Fibroblast of lung (primary cell): ENCODE results near the gene PGGHG. TPM values are rescaled to one million over a fixed set of nuclear protein-coding genes. Genes with fewer than 3 reads are reported as not detected.
"Not testable (repeated sequence)": the region's sequence is repeated elsewhere in the genome, so short reads cannot be mapped to it uniquely, and the experiment has no call there.

Source experiments
- DNase-seq, 2 donors: peaks; one replicate each; pipeline versions ENCODE4 v3.0.0 to v3.0.0-alpha.2; 2010; ENCODE audit warnings: low read depth in 2 of 2
- H2AFZ ChIP-seq: 2 replicates; pipeline ENCODE4 v1.5.1; 2012; ENCODE audit warnings: low read length, control low read depth, inconsistent platforms
- H3K27ac ChIP-seq: 2 replicates; pipeline ENCODE4 v1.5.1; 2011; ENCODE audit warnings: low read length, control low read depth; ENCODE audit not compliant: insufficient read depth
- H3K27me3 ChIP-seq: 2 replicates; pipeline ENCODE4 v1.5.1; 2011; ENCODE audit warnings: mild to moderate bottlenecking, low read length; ENCODE audit not compliant: control insufficient read depth, insufficient read depth
- H3K36me3 ChIP-seq: 2 replicates; pipeline ENCODE4 v1.5.1; 2011; ENCODE audit warnings: low read length; ENCODE audit not compliant: control insufficient read depth, insufficient read depth
- H3K4me1 ChIP-seq: 2 replicates; pipeline ENCODE4 v1.5.1; 2011; ENCODE audit warnings: low read length; ENCODE audit not compliant: control insufficient read depth, insufficient read depth; ENCODE audit errors: extremely low read depth
- H3K4me2 ChIP-seq: 2 replicates; pipeline ENCODE4 v1.5.1; 2011; ENCODE audit warnings: low read length, control low read depth; ENCODE audit not compliant: insufficient read depth; ENCODE audit errors: extremely low read depth
- H3K4me3 ChIP-seq, 4 experiments: fragments of 200-600 bp in 1 of 4; sonication (generic) in 1 of 4; replicated peaks in 1 of 4; 2 replicates each; pipeline ENCODE4 v1.5.1; 2011 to 2016; ENCODE audit warnings: low read length in 4 of 4, low read depth in 3 of 4, mild to moderate bottlenecking in 3 of 4, control low read depth in 2 of 4, inconsistent platforms in 1 of 4, mixed read lengths in 1 of 4; ENCODE audit not compliant: insufficient read depth in 1 of 4; ENCODE audit errors: control extremely low read depth in 1 of 4
- H3K79me2 ChIP-seq: 2 replicates; pipeline ENCODE4 v1.5.1; 2012; ENCODE audit warnings: mild to moderate bottlenecking, low read length, inconsistent platforms; ENCODE audit not compliant: control insufficient read depth, insufficient read depth
- H3K9ac ChIP-seq: 2 replicates; pipeline ENCODE4 v1.5.1; 2011; ENCODE audit warnings: mild to moderate bottlenecking, low read length, control low read depth; ENCODE audit not compliant: insufficient read depth
- H3K9me3 ChIP-seq: 2 replicates; pipeline ENCODE4 v1.5.1; 2012; ENCODE audit warnings: low read depth, low read length; ENCODE audit not compliant: control insufficient read depth, insufficient read depth
- H4K20me1 ChIP-seq: 2 replicates; pipeline ENCODE4 v1.5.1; 2011; ENCODE audit warnings: low read length; ENCODE audit not compliant: control insufficient read depth, insufficient read depth; ENCODE audit errors: extremely low read depth
- EZH2 ChIP-seq: IDR thresholded peaks from 2 replicates; pipeline ENCODE4 v1.5.1; 2012; ENCODE audit warnings: low read length, control low read depth, mild to moderate bottlenecking; ENCODE audit errors: missing control alignments
- polyA plus RNA-seq, 2 donors: library from polyadenylated mRNA; depleted of rRNA in 1 of 2; stranded (reverse) in 1 of 2; unstranded in 1 of 2; fragments of >200 nt; gene quantifications; 2 replicates each; pipeline ENCODE4 v1.2.1, GENCODE V29; 2011 to 2012; ENCODE audit warnings: missing spikeins in 1 of 2
- total RNA-seq: library from RNA; depleted of rRNA; stranded (reverse); fragments of >200 nt; gene quantifications from 2 replicates; pipeline ENCODE4 v1.2.1, GENCODE V29; 2014
- TF ChIP-seq, protein P1 (sequence below), 2 donors: IDR thresholded peaks in 1 of 2; conservative IDR thresholded peaks in 1 of 2; 1 replicate in 1 of 2; 2 replicates in 1 of 2; pipeline ENCODE4 v1.5.1; 2011 to 2012; ENCODE audit warnings: low read length in 2 of 2, control low read depth in 1 of 2, inconsistent platforms in 1 of 2, low read depth in 1 of 2, mild to moderate bottlenecking in 1 of 2

Gene PGGHG
- total and polyA plus RNA-seq, 2 donors (not counting 1 experiment from before 2014, with no cell fraction given): 4.6 to 8.4 TPM

DNA sequence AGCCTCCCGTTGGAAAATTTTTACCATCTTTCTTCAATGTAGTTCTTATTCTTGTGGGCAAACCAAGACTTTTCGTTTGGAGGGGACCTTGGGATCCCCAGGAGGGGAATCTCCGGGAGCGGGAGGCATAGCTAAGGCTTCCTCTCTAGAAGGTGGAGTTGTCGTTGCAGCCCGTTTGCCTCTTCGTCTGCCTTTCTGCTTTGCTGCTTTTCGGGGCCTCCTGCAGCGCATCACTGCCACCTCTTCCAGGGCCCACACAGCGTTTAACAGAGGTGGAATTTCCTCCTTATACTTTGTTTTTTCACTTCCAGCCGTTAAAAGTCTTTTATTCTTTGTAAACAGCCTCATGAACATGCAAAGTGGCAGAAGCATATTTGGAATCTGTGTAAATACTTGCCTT is 35.2 kb downstream of the PGGHG start:
- Histone ChIP-seq H3K4me2 (peak overlapping the region; percentile 15), H4K20me1 (no peaks in the 10 kb centered on the region), H3K27me3 (no peaks in the 10 kb centered on the region), H3K9ac (no peak overlapping the region), H3K36me3 (peaks cover 1% of the 10 kb centered on the region), H3K4me1 (peaks cover 14% of the 10 kb centered on the region), H3K9me3 (no peaks in the 10 kb centered on the region), H3K79me2 (peaks cover 12% of the 10 kb centered on the region), H2AFZ (peak overlapping the region; percentile 73), H3K4me3 (no peak overlapping the region), H3K27ac (peak overlapping the region; percentile 10)
- no peak for TF ChIP-seq EZH2
- TF ChIP-seq, protein P1, sequence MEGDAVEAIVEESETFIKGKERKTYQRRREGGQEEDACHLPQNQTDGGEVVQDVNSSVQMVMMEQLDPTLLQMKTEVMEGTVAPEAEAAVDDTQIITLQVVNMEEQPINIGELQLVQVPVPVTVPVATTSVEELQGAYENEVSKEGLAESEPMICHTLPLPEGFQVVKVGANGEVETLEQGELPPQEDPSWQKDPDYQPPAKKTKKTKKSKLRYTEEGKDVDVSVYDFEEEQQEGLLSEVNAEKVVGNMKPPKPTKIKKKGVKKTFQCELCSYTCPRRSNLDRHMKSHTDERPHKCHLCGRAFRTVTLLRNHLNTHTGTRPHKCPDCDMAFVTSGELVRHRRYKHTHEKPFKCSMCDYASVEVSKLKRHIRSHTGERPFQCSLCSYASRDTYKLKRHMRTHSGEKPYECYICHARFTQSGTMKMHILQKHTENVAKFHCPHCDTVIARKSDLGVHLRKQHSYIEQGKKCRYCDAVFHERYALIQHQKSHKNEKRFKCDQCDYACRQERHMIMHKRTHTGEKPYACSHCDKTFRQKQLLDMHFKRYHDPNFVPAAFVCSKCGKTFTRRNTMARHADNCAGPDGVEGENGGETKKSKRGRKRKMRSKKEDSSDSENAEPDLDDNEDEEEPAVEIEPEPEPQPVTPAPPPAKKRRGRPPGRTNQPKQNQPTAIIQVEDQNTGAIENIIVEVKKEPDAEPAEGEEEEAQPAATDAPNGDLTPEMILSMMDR (conservative IDR thresholded peaks at IDR 0.05 in 1 of 2, IDR thresholded peaks at IDR 0.05 in 1 of 2; ENCODE audit: low read depth in 1 of 2, low read length in 2 of 2): no peak
- no peak for DNase-seq

DNA sequence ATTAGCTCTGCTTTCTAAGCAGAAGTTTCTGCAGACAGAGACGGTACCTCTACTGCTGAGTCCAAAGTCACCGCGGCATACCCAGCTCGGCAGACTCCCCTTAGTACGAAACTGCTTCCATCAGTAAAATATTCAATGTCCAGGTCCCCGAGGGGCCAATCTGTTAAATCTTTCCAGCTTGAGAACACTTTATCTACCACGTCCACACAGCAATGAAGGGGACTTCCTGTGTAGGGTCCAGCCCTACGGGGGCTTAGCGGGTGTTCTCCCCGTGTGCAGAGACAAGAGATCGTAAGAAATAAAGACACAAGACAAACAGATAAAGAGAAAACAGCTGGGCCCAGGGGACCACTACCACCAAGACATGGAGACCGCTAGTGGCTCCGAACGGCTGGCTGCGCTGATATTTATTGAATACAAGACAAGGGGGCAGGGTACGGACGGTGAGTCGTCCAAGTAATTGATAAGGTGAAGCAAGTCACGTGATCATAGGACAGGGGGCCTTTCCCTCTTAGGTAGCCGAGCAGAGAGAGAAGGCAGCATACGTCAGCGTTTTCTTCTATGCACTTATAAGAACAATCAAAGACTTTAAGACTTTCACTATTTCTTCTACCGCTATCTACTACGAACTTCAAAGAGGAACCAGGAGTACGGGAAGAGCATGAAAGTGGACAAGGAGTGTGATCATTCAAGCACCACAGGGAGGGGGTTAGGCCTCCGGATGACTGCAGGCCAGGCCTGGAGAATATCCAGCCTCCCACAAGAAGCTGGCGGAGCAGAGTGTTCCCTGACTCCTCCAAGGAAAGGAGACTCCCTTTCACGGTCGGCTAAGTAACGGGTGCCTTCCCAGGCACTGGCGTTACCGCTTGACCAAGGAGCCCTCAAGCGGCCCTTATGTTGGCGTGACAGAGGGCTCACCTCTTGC is 35.9 kb downstream of the PGGHG start:
- peak overlapping the region; percentile 73 for H2AFZ ChIP-seq
- H3K27me3 ChIP-seq, H3K4me3 ChIP-seq, H3K36me3 ChIP-seq, H3K9ac ChIP-seq, H3K9me3 ChIP-seq, H3K79me2 ChIP-seq, DNase-seq, H4K20me1 ChIP-seq: not testable (repeated sequence)
- peak overlapping the region; percentile 15 for H3K4me2 ChIP-seq
- H3K27ac ChIP-seq: peak overlapping the region; percentile 10
- H3K4me1 ChIP-seq: peaks cover 14% of the 10 kb centered on the region

DNA sequence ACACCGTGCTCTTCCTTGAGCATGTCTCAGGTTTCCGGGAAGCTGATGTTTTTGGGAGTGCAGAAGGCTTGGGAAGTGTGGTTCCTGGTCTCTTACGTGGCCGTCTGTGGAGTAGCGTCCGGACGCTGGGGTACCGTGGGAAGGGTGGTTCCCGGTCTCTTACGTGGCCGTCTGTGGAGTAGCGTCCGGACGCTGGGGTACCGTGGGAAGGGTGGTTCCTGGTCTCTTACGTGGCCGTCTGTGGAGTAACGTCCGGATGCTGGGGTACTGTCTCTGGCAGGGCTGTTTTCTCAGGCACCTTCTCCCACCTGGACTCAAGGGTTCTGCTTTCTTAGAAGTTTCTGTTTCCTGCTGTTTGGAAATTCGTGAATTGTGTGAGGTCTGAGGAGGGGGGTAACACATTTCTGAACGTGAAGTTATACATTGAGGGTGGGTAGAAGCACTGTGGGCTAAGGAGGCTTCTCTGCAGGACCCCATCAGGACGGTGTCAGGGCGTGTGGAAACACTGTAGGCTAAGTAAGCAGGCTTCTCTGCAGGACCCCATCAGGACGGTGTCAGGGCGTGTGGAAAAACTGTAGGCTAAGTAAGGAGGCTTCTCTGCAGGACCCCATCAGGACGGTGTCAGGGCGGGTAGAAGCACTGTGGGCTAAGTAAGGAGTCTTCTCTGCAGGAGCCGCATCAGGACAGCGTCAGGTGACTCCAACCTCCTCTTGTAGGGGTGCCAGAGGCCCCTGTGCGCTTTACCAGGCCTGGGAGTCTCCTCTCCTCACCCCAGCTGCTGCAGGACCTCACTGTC is 37.1 kb downstream of the PGGHG start:
- H3K27ac ChIP-seq: no peak overlapping the region
- H3K79me2 ChIP-seq: no peaks in the 10 kb centered on the region
- H3K36me3 ChIP-seq: no peaks in the 10 kb centered on the region
- H2AFZ ChIP-seq: no peak overlapping the region
- H4K20me1 ChIP-seq: no peaks in the 10 kb centered on the region
- H3K4me2 ChIP-seq: no peak overlapping the region
- no peak for TF ChIP-seq EZH2
- TF ChIP-seq, protein P1 (conservative IDR thresholded peaks at IDR 0.05 in 1 of 2, IDR thresholded peaks at IDR 0.05 in 1 of 2; ENCODE audit: low read depth in 1 of 2, low read length in 2 of 2): no peak
- H3K27me3 ChIP-seq: no peaks in the 10 kb centered on the region
- no peak for DNase-seq
- no peaks in the 10 kb centered on the region for H3K9me3 ChIP-seq
- H3K4me1 ChIP-seq: peaks cover 14% of the 10 kb centered on the region
- no peak overlapping the region for H3K9ac ChIP-seq
- H3K4me3 ChIP-seq: no peak overlapping the region
